Gastroesophageal sphincter (tissue), 4 donors: ENCODE results near the gene ATP1A3. TPM values are rescaled to one million over a fixed set of nuclear protein-coding genes. Genes with fewer than 3 reads are reported as not detected.

Experiments
- ATAC-seq: fragments of 150-250 bp; one replicate; pipeline ENCODE4 v1.9.1; 2016; ENCODE audit warnings: mild to moderate bottlenecking, moderate library complexity
- H3K27ac ChIP-seq, 4 donors: fragments of 200-600 bp; sonication (generic) in 3 of 4; 1 replicate in 3 of 4; 2 replicates in 1 of 4; pipeline ENCODE4 v1.5.1; 2016 to 2019
- H3K27me3 ChIP-seq: fragments of 200-600 bp; sonication (generic); one replicate; pipeline ENCODE4 v1.5.1; 2019
- H3K36me3 ChIP-seq, 2 donors: fragments of 200-600 bp; sonication (generic); one replicate each; pipeline ENCODE4 v1.5.1; 2019; ENCODE audit warnings: control low read depth in 1 of 2
- H3K4me1 ChIP-seq, 3 donors: fragments of 200-600 bp; sonication (generic); 1 replicate in 2 of 3; 2 replicates in 1 of 3; pipeline ENCODE4 v1.5.1; 2016 to 2019; ENCODE audit warnings: control low read depth in 2 of 3
- H3K4me3 ChIP-seq, 2 donors: fragments of 200-600 bp; sonication (generic); one replicate each; pipeline ENCODE4 v1.5.1; 2019; ENCODE audit warnings: mild to moderate bottlenecking in 1 of 2, moderate library complexity in 1 of 2
- H3K9me3 ChIP-seq, 3 donors: fragments of 200-600 bp; sonication (generic); one replicate each; pipeline ENCODE4 v1.5.1; 2017 to 2019; ENCODE audit warnings: control low read depth in 2 of 3
- EP300 ChIP-seq: sonication (generic); formaldehyde crosslinking; IDR thresholded peaks from one replicate; pipeline ENCODE4 v1.6.1; 2017; ENCODE audit warnings: antibody characterized with exemption, mild to moderate bottlenecking
- POLR2A ChIP-seq, 2 donors: fragments of 450-650 bp; IDR thresholded peaks; one replicate each; pipeline ENCODE4 v1.6.1; 2017; ENCODE audit warnings: antibody characterized with exemption in 2 of 2, mild to moderate bottlenecking in 2 of 2, moderate library complexity in 1 of 2
- POLR2AphosphoS5 ChIP-seq: sonication (generic); formaldehyde crosslinking; IDR thresholded peaks from one replicate; pipeline ENCODE4 v1.6.1; 2017; ENCODE audit warnings: antibody characterized with exemption
- WGBS, 2 donors: methylation state at CpG; one replicate each; pipeline ENCODE4 v1.1.5; 2018; ENCODE audit warnings: low coverage in 1 of 2; 5-methylcytosine and 5-hydroxymethylcytosine counted together
- total RNA-seq, 4 donors: library from RNA; depleted of rRNA; stranded (reverse); fragments of >200 nt; gene quantifications; one replicate each; pipeline ENCODE4 v1.1.0, GENCODE V29; 2016
- TF ChIP-seq, protein P1 (sequence below), 4 experiments: fragments of 200-600 bp in 2 of 4; fragments of 450-650 bp in 2 of 4; sonication (generic) in 1 of 4; IDR thresholded peaks; one replicate each; pipeline ENCODE4 v1.5.1; 2017 to 2019; ENCODE audit warnings: antibody characterized with exemption in 4 of 4, mild to moderate bottlenecking in 2 of 4, moderate library complexity in 2 of 4

Gene ATP1A3
- total RNA-seq, 4 donors from 2014 or later = 0.81 to 2.6 (median 1.1) TPM; not detected in 1

DNA sequence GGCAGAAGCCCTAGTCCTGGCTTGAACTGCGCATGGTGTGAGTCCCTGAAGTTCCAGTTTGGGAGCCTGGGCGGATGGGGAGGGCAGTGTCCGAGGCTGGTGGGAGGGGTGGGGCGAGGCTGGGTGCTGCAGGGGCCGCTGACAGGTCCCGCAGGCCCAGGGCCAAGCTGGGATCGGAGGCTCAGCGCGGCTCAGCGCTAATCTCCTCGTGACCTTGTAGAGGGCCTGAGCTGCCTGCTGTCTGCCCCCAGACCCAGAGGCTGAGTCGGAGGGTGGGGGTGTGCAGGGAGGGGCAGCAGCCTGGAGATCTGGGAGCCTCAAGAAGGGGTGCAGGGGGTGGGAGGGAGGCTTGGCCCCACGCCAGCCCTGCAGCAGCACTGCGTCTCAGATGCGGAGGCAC, 3.0 kb downstream of the ATP1A3 start:
- peaks cover 0 to 15% (median 10%) of the 10 kb centered on the region in 3 donors for H3K4me1 ChIP-seq
- H3K4me3 ChIP-seq = no peak overlapping the region
- no peak overlapping the region for H3K27ac ChIP-seq
- TF ChIP-seq, protein P1, sequence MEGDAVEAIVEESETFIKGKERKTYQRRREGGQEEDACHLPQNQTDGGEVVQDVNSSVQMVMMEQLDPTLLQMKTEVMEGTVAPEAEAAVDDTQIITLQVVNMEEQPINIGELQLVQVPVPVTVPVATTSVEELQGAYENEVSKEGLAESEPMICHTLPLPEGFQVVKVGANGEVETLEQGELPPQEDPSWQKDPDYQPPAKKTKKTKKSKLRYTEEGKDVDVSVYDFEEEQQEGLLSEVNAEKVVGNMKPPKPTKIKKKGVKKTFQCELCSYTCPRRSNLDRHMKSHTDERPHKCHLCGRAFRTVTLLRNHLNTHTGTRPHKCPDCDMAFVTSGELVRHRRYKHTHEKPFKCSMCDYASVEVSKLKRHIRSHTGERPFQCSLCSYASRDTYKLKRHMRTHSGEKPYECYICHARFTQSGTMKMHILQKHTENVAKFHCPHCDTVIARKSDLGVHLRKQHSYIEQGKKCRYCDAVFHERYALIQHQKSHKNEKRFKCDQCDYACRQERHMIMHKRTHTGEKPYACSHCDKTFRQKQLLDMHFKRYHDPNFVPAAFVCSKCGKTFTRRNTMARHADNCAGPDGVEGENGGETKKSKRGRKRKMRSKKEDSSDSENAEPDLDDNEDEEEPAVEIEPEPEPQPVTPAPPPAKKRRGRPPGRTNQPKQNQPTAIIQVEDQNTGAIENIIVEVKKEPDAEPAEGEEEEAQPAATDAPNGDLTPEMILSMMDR (IDR thresholded peaks at IDR 0.05) = no peak
- no peak for TF ChIP-seq POLR2AphosphoS5
- no peak for TF ChIP-seq POLR2A (IDR thresholded peaks at IDR 0.05)
- no peak for TF ChIP-seq EP300
- ATAC-seq = no peak
- H3K9me3 ChIP-seq = no peaks in the 10 kb centered on the region
- peaks cover 57% of the 10 kb centered on the region for H3K27me3 ChIP-seq
- H3K36me3 ChIP-seq = no peaks in the 10 kb centered on the region
- WGBS, 2 donors = 20% methylated on average over 1 of the region's 15 CpGs; no CpG with 5 or more reads in 1 of the 2 donors

DNA sequence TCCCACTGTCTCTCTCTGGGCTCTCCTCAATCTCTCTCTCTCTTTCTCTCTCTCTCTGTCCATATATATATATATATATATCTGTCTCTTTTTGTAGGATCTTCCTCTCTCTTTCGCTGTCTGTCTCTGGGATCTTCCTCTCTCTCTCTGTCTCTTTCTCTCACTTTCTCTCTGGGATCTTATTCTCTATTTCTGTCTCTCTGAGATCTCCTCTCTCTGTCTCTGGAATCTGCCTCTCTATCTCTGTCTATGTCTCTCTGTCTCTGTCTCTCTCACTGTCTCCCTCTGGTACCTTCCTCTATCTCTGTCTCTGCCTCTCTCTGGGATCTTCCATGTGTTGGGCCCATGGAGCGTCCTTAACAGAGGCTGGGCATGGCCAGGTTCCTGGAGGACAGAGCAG, 3.4 kb downstream of the ATP1A3 start:
- H3K4me1 ChIP-seq = peaks cover 0 to 15% (median 10%) of the 10 kb centered on the region in 3 donors
- H3K36me3 ChIP-seq = no peaks in the 10 kb centered on the region
- no peak overlapping the region for H3K4me3 ChIP-seq
- no peaks in the 10 kb centered on the region for H3K9me3 ChIP-seq
- TF ChIP-seq, protein P1 (IDR thresholded peaks at IDR 0.05) = no peak
- TF ChIP-seq EP300 = no peak
- no peak for TF ChIP-seq POLR2AphosphoS5
- no peak for TF ChIP-seq POLR2A (IDR thresholded peaks at IDR 0.05)
- H3K27me3 ChIP-seq = peaks cover 52% of the 10 kb centered on the region
- H3K27ac ChIP-seq = no peak overlapping the region
- 61 to 86% methylated on average over 1 to 2 of the region's 2 CpGs for WGBS, 2 donors
- no peak for ATAC-seq

DNA sequence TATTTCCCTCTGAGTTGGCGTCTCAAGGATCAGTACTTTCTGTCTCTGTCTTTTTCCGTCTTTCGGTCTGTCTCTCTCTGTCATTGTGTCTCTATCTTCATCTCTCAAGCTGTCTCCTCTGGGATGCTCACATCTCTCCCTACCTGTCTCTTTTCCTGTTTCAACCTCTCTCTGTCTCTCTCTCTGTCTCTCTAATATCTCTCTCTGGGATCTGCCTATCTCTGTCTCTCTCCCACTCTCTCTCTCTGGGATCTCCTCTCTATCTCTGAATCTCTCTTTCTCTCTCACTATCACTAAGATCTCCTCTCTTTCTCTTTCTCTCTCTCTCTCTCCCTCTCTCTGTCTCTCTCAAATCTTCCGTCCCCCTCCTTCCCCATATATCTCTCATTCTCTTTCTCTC, 4.0 kb downstream of the ATP1A3 start:
- no peaks in the 10 kb centered on the region for H3K36me3 ChIP-seq
- 70 to 77% methylated on average over 4 of the region's 4 CpGs for WGBS, 2 donors
- peaks cover 47% of the 10 kb centered on the region for H3K27me3 ChIP-seq
- no peaks in the 10 kb centered on the region for H3K9me3 ChIP-seq
- no peak overlapping the region for H3K27ac ChIP-seq
- no peak for ATAC-seq
- peaks cover 0 to 15% (median 10%) of the 10 kb centered on the region in 3 donors for H3K4me1 ChIP-seq
- no peak for TF ChIP-seq POLR2AphosphoS5
- TF ChIP-seq EP300 = no peak
- TF ChIP-seq, protein P1 (IDR thresholded peaks at IDR 0.05) = no peak
- no peak for TF ChIP-seq POLR2A (IDR thresholded peaks at IDR 0.05)
- no peak overlapping the region for H3K4me3 ChIP-seq

DNA sequence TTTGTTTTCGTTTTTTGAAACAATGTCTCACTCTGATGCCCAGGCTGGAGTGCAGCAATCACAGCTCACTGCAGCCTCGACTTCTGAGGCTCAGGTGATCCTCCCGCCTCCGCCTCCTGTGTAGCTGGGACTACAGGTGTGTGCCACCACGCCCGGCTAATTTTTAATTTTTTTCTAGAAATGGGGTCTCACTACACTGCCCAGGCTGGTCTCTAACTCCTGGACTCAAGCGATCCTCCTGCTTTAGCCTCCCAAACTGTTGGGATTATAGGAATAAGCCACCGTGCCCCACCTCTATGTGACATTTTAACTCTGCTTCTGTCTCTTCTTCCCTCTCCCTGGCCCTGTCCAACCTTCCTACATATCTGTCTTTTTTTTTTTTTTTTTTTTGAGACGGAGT, 5.1 kb downstream of the ATP1A3 start:
- Histone ChIP-seq H3K27me3 (peaks cover 36% of the 10 kb centered on the region), H3K4me1 (peaks cover 0 to 9% (median 5%) of the 10 kb centered on the region in 3 donors), H3K27ac (no peak overlapping the region), H3K9me3 (no peaks in the 10 kb centered on the region), H3K4me3 (no peak overlapping the region), H3K36me3 (no peaks in the 10 kb centered on the region)
- 69 to 81% methylated on average over 5 to 9 of the region's 9 CpGs for WGBS, 2 donors
- TF ChIP-seq, protein P1 (IDR thresholded peaks at IDR 0.05) = no peak
- no peak for TF ChIP-seq POLR2A (IDR thresholded peaks at IDR 0.05)
- no peak for TF ChIP-seq POLR2AphosphoS5
- no peak for TF ChIP-seq EP300
- no peak for ATAC-seq

DNA sequence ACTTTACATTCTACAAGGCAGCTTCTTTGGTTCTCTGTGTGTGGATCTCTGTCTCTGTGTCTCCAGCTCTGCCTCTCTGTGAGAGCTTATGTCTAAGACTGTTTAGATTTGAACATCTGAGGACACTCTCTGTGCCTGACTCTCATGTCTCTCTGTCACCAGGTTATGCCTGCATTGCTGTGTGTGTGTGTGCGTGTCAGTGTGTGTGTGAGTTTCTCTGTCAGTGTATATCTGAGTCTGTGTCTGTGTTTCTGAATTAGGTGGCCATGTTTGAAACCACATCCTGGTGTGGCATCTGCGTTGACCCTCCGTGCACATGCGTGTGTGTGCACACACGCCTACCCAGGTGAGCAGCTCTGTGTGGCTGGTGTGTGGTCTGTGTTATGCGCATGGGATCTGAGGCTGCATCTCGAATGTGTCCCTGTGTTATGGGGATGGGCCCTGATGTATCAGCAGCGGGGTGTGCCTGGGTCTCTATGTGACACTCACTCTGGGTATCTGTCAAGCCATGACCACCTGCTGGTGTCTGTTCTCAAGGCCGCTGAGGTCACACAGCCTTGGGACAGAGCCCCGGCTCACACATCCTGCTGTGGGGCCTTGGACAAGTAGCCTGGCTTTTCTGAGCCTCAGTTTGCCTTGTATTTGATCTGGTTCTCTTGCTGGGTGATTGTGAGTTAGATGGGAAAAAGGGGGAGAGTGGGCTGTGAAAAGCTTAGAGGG, 6.7 kb downstream of the ATP1A3 start:
- Histone ChIP-seq H3K36me3 (no peaks in the 10 kb centered on the region), H3K9me3 (no peaks in the 10 kb centered on the region), H3K27ac (no peak overlapping the region), H3K4me3 (no peak overlapping the region), H3K27me3 (peaks cover 19% of the 10 kb centered on the region), H3K4me1 (no peaks in the 10 kb centered on the region)
- no peak for ATAC-seq
- WGBS, 2 donors = 90 to 100% methylated on average over 1 to 5 of the region's 10 CpGs
- TF ChIP-seq POLR2A (IDR thresholded peaks at IDR 0.05) (no peak), POLR2AphosphoS5 (no peak), EP300 (no peak)
- TF ChIP-seq, protein P1 (IDR thresholded peaks at IDR 0.05) = no peak
